GM10847 (cell line): Measurements from ENCODE around the gene PPP2R5C.

ENCODE experiments used
- POLR2A ChIP-seq: IDR thresholded peaks from 2 replicates; pipeline ENCODE4 v1.6.1; 2011; ENCODE audit not compliant: insufficient read length; ENCODE audit errors: extremely low read depth

The PPP2R5C gene

GRCh38 chr14:101767618-101768362 is 6.3 kb downstream of the PPP2R5C start:
- no peak for TF ChIP-seq POLR2A

GRCh38 chr14:101770183-101770582 is 8.7 kb downstream of the PPP2R5C start:
- no peak for TF ChIP-seq POLR2A

DNA sequence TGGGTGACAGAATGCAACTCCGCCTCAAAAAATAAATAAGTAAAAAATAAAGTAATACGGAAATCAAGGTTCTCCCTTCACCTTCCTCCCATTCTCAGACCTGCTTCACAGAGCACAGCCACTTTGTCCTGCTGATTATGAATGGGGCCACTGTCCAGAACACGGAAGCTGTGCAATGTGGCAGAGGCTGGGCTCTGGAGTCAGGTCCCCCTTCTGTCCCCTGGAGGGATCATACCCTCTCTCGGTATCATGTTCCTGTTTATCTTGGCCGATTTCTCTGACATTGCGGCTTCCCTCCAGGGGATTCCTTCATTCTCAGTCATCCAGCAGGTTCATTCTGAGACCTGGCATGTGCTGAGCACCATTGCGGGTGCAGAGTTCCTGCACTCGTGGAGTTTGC is 11.3 kb downstream of the PPP2R5C start:
- TF ChIP-seq POLR2A, result no peak

DNA sequence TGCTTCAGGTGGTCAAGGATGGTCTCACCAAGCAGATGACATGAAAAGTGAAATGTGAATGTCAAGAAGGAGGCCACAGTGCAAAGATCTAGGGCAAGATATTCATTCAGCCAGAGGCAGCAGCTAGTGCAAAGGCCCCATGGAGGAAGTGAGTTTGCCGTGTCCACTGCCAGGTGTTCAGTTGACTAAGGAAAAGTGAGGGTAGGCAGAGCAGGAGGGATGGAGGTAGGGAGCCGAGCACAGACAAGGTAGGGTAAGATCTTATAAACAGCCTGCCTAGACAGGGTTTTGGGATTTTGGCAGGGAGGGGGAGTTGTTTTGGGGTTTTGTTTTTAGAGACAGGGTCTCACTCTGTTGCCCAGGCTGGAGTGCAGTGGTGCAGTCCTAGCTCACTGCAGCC is 11.9 kb downstream of the PPP2R5C start:
- no peak for TF ChIP-seq POLR2A

GRCh38 chr14:101774006-101774795 is 12.7 kb downstream of the PPP2R5C start:
- TF ChIP-seq POLR2A, result no peak

- no peak for TF ChIP-seq POLR2A
Observed at GRCh38 chr14:101774814-101775213, 13.3 kb downstream of the PPP2R5C start.

GRCh38 chr14:101775826-101776225 is 14.3 kb downstream of the PPP2R5C start:
- TF ChIP-seq POLR2A, result no peak

DNA sequence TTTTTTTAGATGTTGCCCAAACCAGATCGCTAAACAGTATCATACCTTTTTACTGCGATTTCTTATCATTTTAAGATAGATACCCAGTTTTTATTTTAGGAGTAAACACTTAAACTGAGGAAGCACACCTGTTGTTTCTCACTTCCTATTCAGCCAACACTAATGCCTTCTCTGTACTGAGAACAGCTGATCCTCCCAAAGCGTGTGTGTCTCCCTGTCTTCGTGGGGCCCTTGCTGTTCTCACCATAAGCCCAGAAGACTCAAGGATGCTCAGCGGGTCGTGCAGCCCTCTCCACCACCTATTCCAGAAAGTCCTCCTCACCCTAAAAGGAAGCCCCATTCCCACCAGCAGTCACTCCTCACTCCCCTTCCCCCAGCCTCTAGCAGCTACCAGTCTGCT is 14.8 kb downstream of the PPP2R5C start:
- no peak for TF ChIP-seq POLR2A

- TF ChIP-seq POLR2A, result no peak
Observed at GRCh38 chr14:101780390-101780789, 18.9 kb downstream of the PPP2R5C start.

- no peak for TF ChIP-seq POLR2A
Observed at GRCh38 chr14:101780887-101781239, 19.4 kb downstream of the PPP2R5C start.

DNA sequence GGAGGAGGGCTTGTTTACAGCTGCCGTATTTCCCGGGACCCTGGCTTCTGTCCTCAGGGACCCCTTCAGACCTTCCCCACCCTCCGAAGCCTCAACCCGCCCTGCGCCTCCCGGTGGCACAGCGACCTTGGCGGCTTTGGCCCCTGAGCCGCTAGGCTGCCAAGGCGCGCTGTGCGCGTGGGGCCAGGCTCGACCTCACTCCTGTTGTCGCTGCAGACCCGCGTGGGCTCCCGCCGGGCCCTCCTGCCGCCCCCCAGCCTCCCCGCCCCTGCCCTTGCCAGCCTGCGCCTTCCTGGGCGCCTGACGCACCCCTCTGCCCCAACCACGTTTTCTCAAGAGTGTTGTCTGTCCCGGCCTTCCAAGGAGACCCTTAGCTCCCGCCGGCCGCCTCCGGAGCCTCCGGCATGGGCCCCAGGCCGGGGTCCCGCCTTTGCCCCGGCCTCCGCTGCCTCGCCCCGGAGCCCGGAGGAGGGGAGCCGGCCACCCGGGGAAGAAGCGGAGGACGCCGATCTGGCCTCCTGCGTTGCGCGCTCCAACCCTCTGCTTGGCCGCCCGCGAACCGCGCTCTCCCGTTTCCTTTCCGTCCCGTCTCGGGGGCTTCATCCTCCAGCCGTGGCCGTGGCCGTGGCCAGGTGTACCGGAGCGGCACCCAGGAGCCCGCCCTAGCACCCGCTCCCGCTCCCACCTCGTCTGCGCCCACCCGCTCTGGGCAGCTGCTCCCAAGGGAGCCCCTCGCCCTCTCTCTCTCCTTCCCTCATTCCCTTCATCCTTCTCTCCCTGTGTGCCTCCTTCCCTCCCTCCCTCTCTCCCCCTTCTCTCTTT is 19.9 kb downstream of the PPP2R5C start:
- TF ChIP-seq POLR2A, result no peak

GRCh38 chr14:101783260-101784016 is 21.9 kb downstream of the PPP2R5C start:
- no peak for TF ChIP-seq POLR2A

DNA sequence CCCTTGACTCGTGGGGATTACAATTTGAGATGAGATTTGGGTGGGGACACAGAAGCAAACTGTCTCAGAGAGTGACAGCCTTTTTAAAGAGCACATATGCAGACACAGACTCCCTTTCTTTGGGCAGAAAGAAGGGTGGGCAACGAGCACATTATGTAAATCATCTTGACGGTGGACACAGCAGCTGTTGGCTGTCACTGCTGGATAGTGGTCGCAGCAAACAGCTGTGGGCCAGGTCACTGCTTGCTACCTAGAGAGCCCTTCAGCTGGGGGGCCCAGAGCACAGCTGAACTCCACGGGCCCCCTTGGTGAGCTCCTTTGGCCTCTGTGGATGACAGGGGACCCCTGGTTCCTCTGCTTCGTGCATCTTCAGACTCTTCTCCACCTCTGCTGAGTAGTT is 23.1 kb downstream of the PPP2R5C start:
- no peak for TF ChIP-seq POLR2A

GRCh38 chr14:101788016-101788635 is 26.6 kb downstream of the PPP2R5C start:
- TF ChIP-seq POLR2A, result no peak

DNA sequence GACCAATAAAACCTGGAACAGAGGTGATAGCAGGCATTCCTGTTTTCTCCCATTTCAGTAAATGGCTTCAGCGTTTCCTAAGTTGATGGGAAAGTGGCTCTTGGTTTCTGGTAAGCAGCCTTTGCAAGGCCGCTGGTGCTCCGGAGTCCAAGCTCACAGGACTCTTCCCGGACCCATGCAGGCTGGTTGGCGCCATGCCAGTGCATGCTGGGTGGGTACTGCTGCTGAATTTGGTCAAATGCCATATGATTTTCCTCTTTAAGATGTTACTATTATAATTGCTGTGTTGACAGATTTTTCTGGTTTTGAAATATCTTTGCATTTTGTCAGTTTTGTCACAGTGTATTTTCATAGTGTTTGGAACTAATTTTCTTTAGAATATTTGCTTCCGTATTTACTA is 27.7 kb downstream of the PPP2R5C start:
- no peak for TF ChIP-seq POLR2A

GRCh38 chr14:101790232-101790631 is 28.7 kb downstream of the PPP2R5C start:
- TF ChIP-seq POLR2A, result no peak
